Measurements from ENCODE around the gene NRDE2.
"Not testable (repeated sequence)": the region's sequence is repeated elsewhere in the genome, so short reads cannot be mapped to it uniquely, and the experiment has no call there.

The NRDE2 gene

GRCh38 chr14:90342327-90342726, 10.6 kb upstream of the NRDE2 start:
- no peak for DNase-seq

- DNase-seq = no peak
Measured at GRCh38 chr14:90341784-90342183, 10.0 kb upstream of the NRDE2 start.

- not testable (repeated sequence) for DNase-seq
Measured at GRCh38 chr14:90341232-90341631, 9.5 kb upstream of the NRDE2 start.

GRCh38 chr14:90336985-90337384, 5.2 kb upstream of the NRDE2 start:
- DNase-seq = no peak

- DNase-seq = no peak
Measured at GRCh38 chr14:90336401-90336800, 4.7 kb upstream of the NRDE2 start.

DNA sequence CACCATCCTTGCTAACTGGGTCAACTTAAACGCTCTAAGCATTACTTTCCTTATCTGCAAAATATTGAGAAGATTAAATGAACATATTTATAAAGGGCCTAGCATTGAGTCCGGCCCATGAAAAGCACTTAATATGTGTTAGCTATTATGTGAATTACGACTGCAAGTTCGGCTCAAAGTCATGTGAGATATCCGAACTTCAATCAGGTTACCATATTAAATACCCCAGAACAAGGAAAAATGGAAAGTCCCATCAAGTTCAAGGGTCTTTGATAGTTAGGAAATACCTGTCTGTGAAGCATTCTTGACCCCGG, 487 bp upstream of the NRDE2 start:
- DNase-seq = no peak

- DNase-seq = no peak
Measured at GRCh38 chr14:90330203-90331196, 1.2 kb downstream of the NRDE2 start.

DNA sequence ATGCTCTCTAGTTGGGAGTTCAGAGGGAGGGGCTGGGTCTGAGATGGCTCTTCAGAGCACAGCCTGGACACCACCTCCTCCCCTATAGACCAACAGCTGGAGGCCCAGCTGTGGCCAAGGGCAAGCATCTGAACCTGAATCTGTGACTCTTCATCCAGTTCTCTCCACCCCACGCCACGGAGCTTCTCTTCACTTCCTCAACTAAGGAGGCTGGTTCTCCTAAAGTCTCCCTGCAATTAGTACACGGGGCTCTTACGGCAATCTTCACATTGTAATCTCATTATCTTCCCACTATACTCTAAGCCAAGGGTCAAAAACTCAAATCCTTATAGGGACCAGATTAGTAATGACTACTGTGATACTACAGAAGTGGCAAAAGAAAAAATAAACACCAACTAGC, 9.8 kb downstream of the NRDE2 start:
- DNase-seq = no peak

DNA sequence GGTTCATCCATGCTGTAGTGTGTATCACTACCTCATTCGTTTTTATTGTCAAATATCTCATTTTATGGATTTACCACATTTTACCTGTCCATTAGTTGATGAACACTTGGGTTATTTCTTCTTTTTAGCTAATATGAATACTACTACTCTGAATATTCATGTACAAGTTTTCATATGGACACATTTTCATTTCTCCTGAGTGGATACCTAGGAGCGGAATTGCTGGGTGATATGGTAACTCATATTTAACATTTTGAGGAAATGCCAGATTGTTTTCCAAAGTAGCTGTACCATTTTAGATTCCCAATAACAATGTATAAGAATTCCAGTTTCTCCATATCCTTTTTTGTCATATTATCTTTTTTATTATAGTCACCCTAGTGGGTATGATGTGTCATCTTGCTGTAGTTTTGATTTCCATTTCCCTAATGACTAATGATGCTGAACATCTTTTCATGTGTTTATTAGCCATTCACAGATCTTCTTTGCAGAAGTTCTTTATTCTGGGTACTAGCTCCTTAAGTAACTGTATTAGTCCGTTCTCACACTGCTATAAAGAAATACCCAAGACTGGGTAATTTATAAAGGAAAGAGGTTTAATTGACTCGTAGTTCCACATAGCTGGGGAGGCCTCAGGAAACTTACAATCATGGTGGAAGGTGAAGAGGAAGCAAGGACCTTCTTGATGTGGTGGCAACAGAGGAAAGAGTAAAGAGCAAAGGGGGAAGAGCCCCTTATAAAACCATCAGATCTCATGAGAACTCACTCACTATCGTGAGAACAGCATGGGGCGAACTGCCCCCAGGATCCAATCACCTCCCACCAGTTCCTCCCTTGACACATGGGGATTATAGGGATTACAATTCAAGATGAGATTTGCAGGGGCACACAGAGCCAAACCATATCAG, 11.9 kb downstream of the NRDE2 start:
- no peak for DNase-seq

GRCh38 chr14:90319173-90319572, 12.6 kb downstream of the NRDE2 start:
- no peak for DNase-seq

GRCh38 chr14:90318016-90318415, 13.7 kb downstream of the NRDE2 start:
- DNase-seq = no peak

GRCh38 chr14:90317286-90317685, 14.5 kb downstream of the NRDE2 start:
- DNase-seq = no peak

- DNase-seq = no peak
Measured at GRCh38 chr14:90308561-90308960, 23.2 kb downstream of the NRDE2 start.

DNA sequence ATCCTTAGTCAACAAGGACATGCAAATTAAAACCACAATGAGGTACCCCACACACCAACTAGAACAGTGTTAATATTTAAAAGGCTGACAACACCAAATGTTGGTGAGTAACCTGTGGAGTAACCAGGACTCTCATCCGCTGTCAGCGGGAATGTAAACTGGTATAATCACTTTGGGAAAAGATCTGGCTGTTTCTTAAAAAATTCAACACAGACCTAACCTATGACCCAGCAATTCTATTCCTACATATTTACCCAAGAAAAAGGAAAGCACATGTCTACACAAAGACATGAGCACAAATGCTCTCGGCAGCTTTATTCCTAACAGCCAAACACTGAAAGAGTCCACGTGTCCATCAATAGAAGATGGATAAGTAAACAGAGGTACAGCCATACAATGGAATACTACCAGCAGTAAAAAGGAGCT, 26.6 kb downstream of the NRDE2 start:
- no peak for DNase-seq

GRCh38 chr14:90304502-90304901, 27.2 kb downstream of the NRDE2 start:
- DNase-seq = no peak

- no peak for DNase-seq
Measured at GRCh38 chr14:90303473-90303872, 28.3 kb downstream of the NRDE2 start.

DNA sequence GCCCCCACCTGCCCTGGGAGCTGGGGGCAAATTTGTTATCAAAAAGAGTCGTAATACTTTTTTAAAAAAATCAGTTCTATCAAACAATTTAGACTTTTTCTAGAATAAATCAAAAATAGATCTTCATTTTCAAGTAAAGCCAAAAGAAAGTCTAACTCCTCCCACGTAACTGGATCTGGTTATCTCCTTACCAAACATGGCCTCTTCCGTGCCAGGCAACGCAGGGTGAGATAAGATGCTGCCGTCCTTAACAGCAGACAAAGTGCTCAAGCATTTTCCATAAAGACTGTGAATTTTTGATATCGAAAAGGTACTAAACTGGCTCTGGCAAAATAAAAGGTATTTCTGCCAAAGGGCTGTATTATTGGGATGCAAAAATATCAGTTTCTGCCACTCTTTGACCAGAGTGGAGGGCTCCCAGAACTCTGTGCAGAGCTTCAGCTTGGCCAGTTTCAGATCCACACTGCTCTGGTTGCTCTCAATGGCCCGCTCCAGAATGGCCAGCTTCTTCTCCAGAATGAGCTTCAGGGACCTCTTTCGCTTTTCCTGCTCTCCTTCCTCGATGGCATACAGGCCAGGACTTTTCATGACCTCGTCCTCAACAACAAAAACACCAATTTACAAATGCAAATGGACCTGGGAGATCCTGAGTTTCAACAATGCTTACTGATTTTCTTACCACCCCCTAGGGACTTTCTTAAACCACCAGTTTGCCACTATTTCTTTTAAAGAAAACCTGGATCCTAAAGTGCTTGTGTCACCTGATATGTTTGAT, 29.0 kb downstream of the NRDE2 start:
- DNase-seq = no peak

- DNase-seq = no peak
Measured at GRCh38 chr14:90301668-90302090, 30.1 kb downstream of the NRDE2 start.

DNA sequence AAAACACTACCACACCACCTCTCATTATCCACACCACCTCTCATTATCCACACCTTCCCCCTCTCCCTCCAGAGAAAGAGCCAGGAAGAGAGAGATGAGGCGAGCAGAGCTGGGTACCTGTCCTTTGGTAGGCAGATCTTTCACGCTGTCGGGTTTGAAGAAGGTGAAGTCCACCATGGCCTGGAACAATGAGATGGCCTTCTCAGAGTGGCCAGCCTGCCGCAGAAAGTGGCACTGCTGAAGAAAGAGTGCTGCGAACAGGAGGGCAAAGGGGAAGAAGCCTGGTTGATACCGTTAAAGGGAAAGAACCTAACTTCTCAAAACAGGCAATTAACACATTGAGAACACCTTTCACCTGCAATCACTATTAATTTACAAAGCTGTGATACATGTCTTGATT, 30.6 kb downstream of the NRDE2 start:
- no peak for DNase-seq

DNA sequence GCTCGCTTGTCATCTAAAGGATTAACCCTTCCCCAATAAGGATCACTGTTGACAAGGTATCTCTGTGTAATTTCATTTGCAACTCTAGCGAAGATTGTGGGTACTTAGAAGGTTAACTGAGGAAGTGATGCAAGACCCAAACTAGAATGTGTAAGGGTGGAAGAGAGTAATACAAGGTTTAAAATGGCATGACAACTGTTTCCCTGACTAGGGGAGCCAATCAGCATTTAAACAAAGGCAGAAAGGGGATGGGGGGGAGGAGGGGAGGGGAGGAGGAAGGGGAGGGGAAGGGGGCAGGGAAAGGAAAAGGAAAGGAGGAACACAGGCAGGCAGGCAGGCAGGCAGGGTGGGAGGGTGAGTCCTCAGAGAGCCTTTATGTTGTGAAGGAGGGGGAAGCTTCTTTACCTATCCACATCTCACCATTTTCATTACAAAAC, 31.1 kb downstream of the NRDE2 start:
- DNase-seq = no peak

- no peak for DNase-seq
Measured at GRCh38 chr14:90299408-90299807, 32.3 kb downstream of the NRDE2 start.

- no peak for DNase-seq
Measured at GRCh38 chr14:90297876-90298629, 33.7 kb downstream of the NRDE2 start.

Data from activated naive CD4-positive, alpha-beta T cell treated with Interleukin-2 at 50 U/mL for 16 hours (primary cell).